Natural killer cell (primary cell): ENCODE measurements around the gene ZC3H14. TPM values are rescaled to one million over a fixed set of nuclear protein-coding genes. Genes with fewer than 3 reads are reported as not detected.

Source experiments
- ATAC-seq, 3 donors: fragments of 150-1000 bp in 2 of 3; fragments of 200-7000 bp in 1 of 3; cut with Tn5 transposase; 1 replicate in 1 of 3; 2 replicates in 2 of 3; pipeline ENCODE4 v1.10.0; 2021; ENCODE audit warnings: mild to moderate bottlenecking in 2 of 3, moderate library complexity in 2 of 3
- DNase-seq, 2 donors: peaks; one replicate each; pipeline versions ENCODE4 v3.0.0 to v3.0.0-alpha.2; 2013 to 2021; ENCODE audit warnings: mixed read lengths in 1 of 2
- H3K27ac ChIP-seq: one replicate; pipeline ENCODE4 v1.5.1; 2013; ENCODE audit warnings: mild to moderate bottlenecking, low read length
- H3K27me3 ChIP-seq: one replicate; pipeline ENCODE4 v1.6.1; 2013; ENCODE audit warnings: low read length; ENCODE audit not compliant: control insufficient read depth, insufficient read depth
- H3K36me3 ChIP-seq: one replicate; pipeline ENCODE4 v1.6.1; 2013; ENCODE audit warnings: low read length; ENCODE audit not compliant: control insufficient read depth, insufficient read depth
- H3K4me1 ChIP-seq: one replicate; pipeline ENCODE4 v1.6.1; 2013; ENCODE audit warnings: low read length; ENCODE audit not compliant: control insufficient read depth, insufficient read depth
- H3K4me3 ChIP-seq: one replicate; pipeline ENCODE4 v1.5.1; 2013; ENCODE audit warnings: low read length
- H3K9me3 ChIP-seq: one replicate; pipeline ENCODE4 v1.6.1; 2013; ENCODE audit warnings: low read length; ENCODE audit not compliant: control insufficient read depth, insufficient read depth
- H3K27ac Mint-ChIP-seq, 2 donors: one replicate each; pipeline ENCODE4 v1.8.0; 2022; ENCODE audit warnings: mild to moderate bottlenecking in 2 of 2, mixed read lengths in 2 of 2, moderate library complexity in 1 of 2
- H3K27me3 Mint-ChIP-seq, 2 donors: one replicate each; pipeline ENCODE4 v1.8.0; 2022; ENCODE audit warnings: low read depth in 2 of 2, mixed read lengths in 2 of 2
- H3K36me3 Mint-ChIP-seq: one replicate; pipeline ENCODE4 v1.8.0; 2022; ENCODE audit warnings: mixed read lengths
- H3K4me1 Mint-ChIP-seq, 2 donors: one replicate each; pipeline ENCODE4 v1.8.0; 2022; ENCODE audit warnings: mixed read lengths in 2 of 2
- H3K4me3 Mint-ChIP-seq: one replicate; pipeline ENCODE4 v1.8.0; 2022; ENCODE audit warnings: mild to moderate bottlenecking, moderate library complexity, mixed read lengths
- H3K9me3 Mint-ChIP-seq, 2 donors: one replicate each; pipeline ENCODE4 v1.8.0; 2022; ENCODE audit warnings: mixed read lengths in 2 of 2
- CTCF ChIP-seq: fragments of 200-600 bp; IDR thresholded peaks from one replicate; pipeline ENCODE4 v1.8.0; 2022; ENCODE audit warnings: antibody characterized with exemption
- WGBS: methylation state at CpG from one replicate; pipeline ENCODE4 v1.1.7; 2013; ENCODE audit warnings: missing lambda C conversion rate; ENCODE audit not compliant: insufficient coverage; 5-methylcytosine and 5-hydroxymethylcytosine counted together
- intact Hi-C: fragments of 100-400 bp; cut with micrococcal nuclease; formaldehyde crosslinking; loops from one replicate; pipeline ENCODE4 v1.14.2; 2022
- total RNA-seq, 4 donors: library from RNA; stranded (reverse); fragments of 120-200 nt in 1 of 4; gene quantifications; one replicate each; pipeline versions ENCODE4 v1.2.3 to v1.2.4, GENCODE V29; 2013 to 2022

ZC3H14 gene
- total RNA-seq, 3 donors from 2014 or later (not counting 1 experiment from before 2014, with no cell fraction given), result 44.1 to 54.5 (median 53.4) TPM

GRCh38 chr14:88565427-88565826 is 2.6 kb downstream of the ZC3H14 start:
- H3K4me3 Mint-ChIP-seq, result no peak overlapping the region
- no peak for TF ChIP-seq CTCF
- DNase-seq (no peak), ATAC-seq (no peak)
- no peaks in the 10 kb centered on the region for H3K9me3 Mint-ChIP-seq
- H3K36me3 Mint-ChIP-seq, result peaks cover 12% of the 10 kb centered on the region
- Histone ChIP-seq H3K4me1 (peaks cover 12% of the 10 kb centered on the region), H3K9me3 (no peaks in the 10 kb centered on the region), H3K27ac (no peak overlapping the region), H3K27me3 (no peaks in the 10 kb centered on the region), H3K36me3 (peaks cover 27% of the 10 kb centered on the region), H3K4me3 (no peak overlapping the region)
- H3K27ac Mint-ChIP-seq, result no peak overlapping the region
- peaks cover 5 to 7% of the 10 kb centered on the region in 2 donors for H3K27me3 Mint-ChIP-seq
- intact Hi-C loops, result loop anchor here (10.0 kb wide), 1 partner anchor 621 kb away; no protein-coding TSS in a partner anchor
- WGBS, result no CpG with 5 or more reads among the region's 5 CpGs
- peaks cover 22 to 23% of the 10 kb centered on the region in 2 donors for H3K4me1 Mint-ChIP-seq

GRCh38 chr14:88568196-88568595 is 5.4 kb downstream of the ZC3H14 start:
- intact Hi-C loops, result loop anchor here (10.0 kb wide), 1 partner anchor 623 kb away; no protein-coding TSS in a partner anchor
- H3K4me3 ChIP-seq, result no peak overlapping the region
- H3K9me3 ChIP-seq, result no peaks in the 10 kb centered on the region
- Mint-ChIP-seq H3K4me3 (no peak overlapping the region), H3K9me3 (no peaks in the 10 kb centered on the region), H3K27ac (no peak overlapping the region), H3K4me1 (peaks cover 10 to 14% of the 10 kb centered on the region in 2 donors), H3K27me3 (no peaks in the 10 kb centered on the region), H3K36me3 (peaks cover 20% of the 10 kb centered on the region)
- H3K4me1 ChIP-seq, result peaks cover 6% of the 10 kb centered on the region
- peaks cover 37% of the 10 kb centered on the region for H3K36me3 ChIP-seq
- ATAC-seq (no peak), DNase-seq (no peak)
- no peaks in the 10 kb centered on the region for H3K27me3 ChIP-seq
- WGBS, result 80% methylated on average over 3 of the region's 3 CpGs
- no peak overlapping the region for H3K27ac ChIP-seq
- TF ChIP-seq CTCF, result no peak

GRCh38 chr14:88572117-88572516 is 9.3 kb downstream of the ZC3H14 start:
- Mint-ChIP-seq H3K27me3 (no peaks in the 10 kb centered on the region), H3K27ac (no peak overlapping the region), H3K36me3 (peaks cover 28% of the 10 kb centered on the region), H3K4me1 (no peaks in the 10 kb centered on the region), H3K4me3 (no peak overlapping the region), H3K9me3 (no peaks in the 10 kb centered on the region)
- H3K27me3 ChIP-seq, result no peaks in the 10 kb centered on the region
- no peak for ATAC-seq
- no peak overlapping the region for H3K4me3 ChIP-seq
- DNase-seq, result no peak
- H3K36me3 ChIP-seq, result peaks cover 66% of the 10 kb centered on the region
- WGBS, result 98% methylated on average over 3 of the region's 4 CpGs
- no peaks in the 10 kb centered on the region for H3K9me3 ChIP-seq
- TF ChIP-seq CTCF, result no peak
- H3K4me1 ChIP-seq, result no peaks in the 10 kb centered on the region
- intact Hi-C loops, result no loop called here
- no peak overlapping the region for H3K27ac ChIP-seq

GRCh38 chr14:88576222-88576621 is 13.4 kb downstream of the ZC3H14 start:
- H3K4me1 ChIP-seq, result no peaks in the 10 kb centered on the region
- H3K27me3 Mint-ChIP-seq, result no peaks in the 10 kb centered on the region
- WGBS, result 99% methylated on average over 5 of the region's 5 CpGs
- no peak overlapping the region for H3K4me3 Mint-ChIP-seq
- peaks cover 29% of the 10 kb centered on the region for H3K36me3 Mint-ChIP-seq
- TF ChIP-seq CTCF, result no peak
- H3K4me3 ChIP-seq, result no peak overlapping the region
- H3K27me3 ChIP-seq, result no peaks in the 10 kb centered on the region
- no peaks in the 10 kb centered on the region for H3K9me3 ChIP-seq
- ATAC-seq (no peak), DNase-seq (no peak)
- no peak overlapping the region for H3K27ac ChIP-seq
- H3K36me3 ChIP-seq, result peaks cover 76% of the 10 kb centered on the region
- no peak overlapping the region for H3K27ac Mint-ChIP-seq
- no peaks in the 10 kb centered on the region for H3K9me3 Mint-ChIP-seq
- H3K4me1 Mint-ChIP-seq, result no peaks in the 10 kb centered on the region
- intact Hi-C loops, result no loop called here
